ENCODE data around the gene LAMA3. TPM values are rescaled to one million over a fixed set of nuclear protein-coding genes. Genes with fewer than 3 reads are reported as not detected.

The LAMA3 gene
- total RNA-seq, 1 donor from 2014 or later, result 40.1 TPM

GRCh38 chr18:23669202-23669766 lies 20.0 kb upstream of the LAMA3 start:
- ATAC-seq, result no peak

- no peak for ATAC-seq
Observed at GRCh38 chr18:23669804-23670405, 19.3 kb upstream of the LAMA3 start.

- ATAC-seq, result no peak
Observed at GRCh38 chr18:23671564-23671963, 17.7 kb upstream of the LAMA3 start.

GRCh38 chr18:23673725-23674124 lies 15.5 kb upstream of the LAMA3 start:
- peak; percentile 93 for ATAC-seq

- ATAC-seq, result no peak
Observed at GRCh38 chr18:23675236-23675635, 14.0 kb upstream of the LAMA3 start.

GRCh38 chr18:23675896-23676295 lies 13.4 kb upstream of the LAMA3 start:
- no peak for ATAC-seq

- peak; percentile 56 for ATAC-seq
Observed at GRCh38 chr18:23682045-23682444, 7.2 kb upstream of the LAMA3 start.

GRCh38 chr18:23682472-23682871 lies 6.8 kb upstream of the LAMA3 start:
- peak; percentile 22 for ATAC-seq

GRCh38 chr18:23683155-23683554 lies 6.1 kb upstream of the LAMA3 start:
- no peak for ATAC-seq

- ATAC-seq, result no peak
Observed at GRCh38 chr18:23683671-23684070, 5.6 kb upstream of the LAMA3 start.

GRCh38 chr18:23684515-23685197 lies 4.6 kb upstream of the LAMA3 start:
- no peak for ATAC-seq

- no peak for ATAC-seq
Observed at GRCh38 chr18:23688528-23688927, 725 bp upstream of the LAMA3 start.

GRCh38 chr18:23689616-23690504 lies 607 bp downstream of the LAMA3 start:
- ATAC-seq, result peak; percentile 32

GRCh38 chr18:23690505-23691068 lies 1.3 kb downstream of the LAMA3 start:
- no peak for ATAC-seq

- no peak for ATAC-seq
Observed at GRCh38 chr18:23693846-23694245, 4.6 kb downstream of the LAMA3 start.

- peak; percentile 71 for ATAC-seq
Observed at GRCh38 chr18:23694637-23695430, 5.6 kb downstream of the LAMA3 start.

GRCh38 chr18:23701017-23701416 lies 11.8 kb downstream of the LAMA3 start:
- ATAC-seq, result no peak

- no peak for ATAC-seq
Observed at GRCh38 chr18:23701544-23702064, 12.4 kb downstream of the LAMA3 start.

GRCh38 chr18:23702606-23703005 lies 13.4 kb downstream of the LAMA3 start:
- ATAC-seq, result peak; percentile 27

- peak; percentile 80 for ATAC-seq
Observed at GRCh38 chr18:23703057-23703986, 14.1 kb downstream of the LAMA3 start.

Measured in esophagus mucosa (tissue), 1 donor.